Left renal pelvis (tissue), 4 donors: ENCODE results near the gene LCOR. TPM values are rescaled to one million over a fixed set of nuclear protein-coding genes. Genes with fewer than 3 reads are reported as not detected.
"Not testable (repeated sequence)": the region's sequence is repeated elsewhere in the genome, so short reads cannot be mapped to it uniquely, and the experiment has no call there.

Experiments used
- DNase-seq, 4 donors: peaks; one replicate each; pipeline ENCODE4 v3.0.0-alpha.2; 2013; ENCODE audit warnings: low read depth in 4 of 4, low spot score in 3 of 4
- polyA plus RNA-seq, 4 donors: library from polyadenylated mRNA; unstranded; fragments of 120-200 nt; gene quantifications; one replicate each; pipeline ENCODE4 v1.2.1, GENCODE V29; 2013; ENCODE audit not compliant: insufficient read length in 4 of 4

LCOR gene
- polyA plus RNA-seq = 10 to 100 TPM; 13.3 to 30.6 (median 29.9) TPM

DNA sequence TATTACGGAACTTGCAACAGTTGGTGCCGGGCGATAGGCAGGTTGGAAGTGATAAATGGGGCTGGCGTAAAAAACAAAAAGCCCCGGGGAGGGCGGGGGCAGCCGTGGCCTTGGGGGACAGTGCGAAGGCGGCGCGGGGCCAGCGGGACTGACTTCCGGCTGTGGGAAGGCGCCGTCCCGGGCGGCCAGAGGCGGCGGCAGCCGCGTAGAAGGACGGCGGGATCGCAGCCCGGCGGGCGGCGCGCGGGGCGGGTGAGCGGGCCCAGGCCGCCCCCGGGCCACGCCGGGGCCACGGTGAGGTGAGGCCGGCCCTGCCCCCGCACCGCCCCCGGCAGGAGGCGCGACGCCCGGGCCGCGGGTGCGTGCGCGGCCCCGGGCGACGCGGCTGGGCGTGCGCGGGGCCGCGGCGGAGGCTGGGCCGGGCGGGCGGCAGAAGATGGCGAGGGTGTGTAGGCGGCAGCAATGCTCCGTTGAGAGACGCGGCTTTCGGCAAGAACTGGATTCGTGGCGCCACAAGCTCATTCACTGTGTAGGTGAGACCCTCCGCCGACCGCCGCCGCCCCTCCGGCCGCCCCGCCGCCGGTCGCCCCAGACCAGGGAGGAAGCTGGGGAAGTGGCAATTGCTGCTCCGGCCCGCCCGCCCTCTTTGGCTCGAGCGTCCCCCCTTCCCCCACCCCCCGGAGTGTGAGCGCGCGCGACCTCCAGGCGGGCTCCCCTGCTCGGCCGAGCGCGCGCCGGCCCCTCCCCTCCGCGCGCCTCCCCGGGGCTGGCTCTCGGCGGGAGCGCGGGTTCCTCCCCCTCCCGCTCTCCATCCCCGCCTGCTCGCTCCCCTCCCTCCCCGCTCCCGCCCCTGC lies at the start of gene LCOR:
TSS of gene LCOR (plus strand) at position 432 of the 854 bp plus-strand sequence. CDS start 116,760 bp downstream, outside the sequence.
- DNase-seq = peak; percentile 58 to 85 (median 82)

DNA sequence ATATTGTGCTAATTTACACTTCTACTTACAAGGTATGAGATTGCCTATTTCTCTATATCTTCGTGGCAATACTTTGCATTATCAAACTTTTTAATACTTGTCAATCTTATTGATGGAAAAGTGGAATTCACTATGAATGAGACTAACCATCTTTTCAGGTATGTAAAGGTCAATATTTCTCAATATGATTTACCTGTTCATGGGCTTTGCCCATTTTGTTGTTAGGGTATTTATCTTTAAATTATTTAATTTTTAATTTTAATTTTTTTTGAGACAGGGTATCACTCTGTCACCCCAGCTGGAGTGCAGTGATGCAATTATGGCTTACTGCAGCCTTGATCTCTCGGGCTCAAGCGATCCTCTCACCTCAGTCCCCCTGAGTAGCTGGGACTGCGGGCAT lies 47.8 kb upstream of the LCOR start:
- no peak for DNase-seq

- no peak for DNase-seq
These were observed 42.5 kb upstream of the LCOR start for GRCh38 chr10:96789571-96790108.

DNA sequence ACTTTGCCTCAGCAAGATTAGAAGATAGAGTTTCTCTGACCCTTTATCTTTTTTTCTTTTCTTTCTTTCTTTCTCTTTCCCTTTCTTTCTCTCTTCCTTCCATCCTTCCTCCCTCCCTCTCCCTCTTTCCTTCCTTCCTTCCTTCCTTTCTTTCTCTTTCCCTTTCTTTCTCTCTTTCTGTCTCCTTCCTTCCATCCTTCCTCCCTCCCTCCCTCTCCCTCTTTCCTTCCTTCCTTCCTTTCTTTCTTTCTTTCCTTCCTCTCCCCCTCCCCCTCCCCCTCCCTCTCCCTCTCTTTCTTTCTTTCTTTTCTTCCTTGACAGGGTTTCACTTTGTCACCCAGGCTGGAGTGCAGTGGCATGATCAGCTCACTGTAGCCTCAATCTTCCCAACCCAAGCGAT lies 40.2 kb upstream of the LCOR start:
- no peak for DNase-seq

DNA sequence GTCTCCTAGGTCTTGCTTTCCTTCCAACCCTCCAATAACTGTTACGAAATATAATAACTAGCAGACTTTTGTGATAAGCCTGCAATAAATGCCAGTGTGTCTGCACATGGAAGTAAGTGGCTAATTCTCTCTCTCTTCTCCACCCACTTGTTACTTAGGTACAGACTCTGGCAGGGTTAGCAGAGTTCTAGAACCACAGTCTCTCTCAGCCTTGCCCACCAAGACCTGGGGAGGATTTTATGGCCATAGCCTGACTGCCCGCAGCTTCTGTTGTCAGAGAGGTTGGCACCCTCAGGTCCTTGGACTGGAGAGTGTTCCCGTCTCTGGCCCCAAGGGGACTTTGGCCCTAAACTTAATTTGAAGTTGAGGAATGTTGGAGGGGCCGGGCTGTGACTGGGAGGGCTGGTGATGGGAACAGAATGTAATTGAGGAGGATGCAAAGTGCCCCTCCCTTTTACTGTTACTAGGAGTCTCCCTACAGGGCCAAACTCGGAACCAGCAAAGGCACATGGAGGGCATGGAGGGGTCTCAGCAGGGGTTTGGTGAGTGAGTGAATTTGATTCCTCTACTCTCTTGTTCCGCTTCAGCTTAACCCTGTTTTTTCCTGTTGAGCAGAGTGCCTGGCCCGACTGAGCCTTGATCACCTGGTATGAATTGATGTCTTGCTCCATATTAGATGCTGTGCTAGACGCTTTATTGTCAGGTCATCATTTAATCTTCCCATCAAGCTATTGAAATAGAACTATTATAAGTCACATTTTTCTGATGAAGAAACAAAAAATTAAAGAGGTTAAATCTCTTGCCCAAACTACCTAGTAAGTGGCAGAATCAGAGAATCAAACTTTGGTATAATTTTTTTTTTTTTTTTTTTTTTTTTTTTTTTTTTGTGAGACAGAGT lies 37.0 kb upstream of the LCOR start:
- no peak for DNase-seq

- no peak for DNase-seq
These were observed 34.6 kb upstream of the LCOR start for GRCh38 chr10:96797485-96797884.

DNA sequence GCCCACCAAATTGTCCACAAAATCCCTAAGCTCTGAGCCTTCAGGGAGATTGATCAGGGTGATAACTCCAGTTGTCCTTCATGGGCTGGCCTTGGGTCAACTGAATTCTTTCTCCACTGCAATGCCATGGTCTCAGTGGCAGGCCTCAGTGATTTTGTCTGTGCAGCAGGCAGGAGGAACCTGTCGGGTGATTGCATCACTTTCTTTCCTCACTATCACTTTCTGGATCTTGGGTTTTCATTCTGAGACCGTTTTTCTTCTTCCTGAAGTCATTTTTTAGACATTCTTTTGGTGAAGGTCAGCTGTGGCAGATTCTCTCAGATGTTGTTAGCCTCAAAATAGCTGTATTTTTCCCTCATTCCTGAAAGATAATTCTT lies 28.8 kb upstream of the LCOR start:
- DNase-seq = no peak

- DNase-seq = no peak
These were observed 17.8 kb upstream of the LCOR start for GRCh38 chr10:96814264-96814663.

GRCh38 chr10:96818971-96819370 lies 13.1 kb upstream of the LCOR start:
- DNase-seq = not testable (repeated sequence)

GRCh38 chr10:96820765-96821164 lies 11.3 kb upstream of the LCOR start:
- DNase-seq = no peak

GRCh38 chr10:96826438-96826837 lies 5.7 kb upstream of the LCOR start:
- no peak for DNase-seq

DNA sequence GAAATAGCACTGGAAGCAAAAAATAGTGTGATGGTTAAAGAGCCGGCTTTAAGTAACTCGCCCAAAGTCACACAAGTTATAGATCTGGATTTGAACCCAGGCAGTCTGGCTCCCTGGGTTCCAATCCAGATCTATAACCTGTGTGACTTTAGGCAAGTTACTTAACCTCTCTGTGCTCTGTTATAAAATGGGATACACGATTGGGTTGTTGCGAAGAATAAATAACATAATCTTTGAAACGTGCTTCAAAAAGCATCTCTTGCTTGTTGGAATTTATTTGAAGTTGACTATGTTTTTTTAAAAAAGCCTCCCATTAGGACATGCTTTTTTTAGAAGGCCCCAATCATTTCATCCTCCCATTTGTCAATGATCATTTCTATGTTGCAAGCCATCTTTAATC lies 3.5 kb upstream of the LCOR start:
- DNase-seq = no peak

- no peak for DNase-seq
These were observed 2.9 kb upstream of the LCOR start for GRCh38 chr10:96829029-96829773.

- DNase-seq = peak in 2 of 4 donors; percentile 62 to 71
These were observed 1.4 kb upstream of the LCOR start for GRCh38 chr10:96830511-96831199.

DNA sequence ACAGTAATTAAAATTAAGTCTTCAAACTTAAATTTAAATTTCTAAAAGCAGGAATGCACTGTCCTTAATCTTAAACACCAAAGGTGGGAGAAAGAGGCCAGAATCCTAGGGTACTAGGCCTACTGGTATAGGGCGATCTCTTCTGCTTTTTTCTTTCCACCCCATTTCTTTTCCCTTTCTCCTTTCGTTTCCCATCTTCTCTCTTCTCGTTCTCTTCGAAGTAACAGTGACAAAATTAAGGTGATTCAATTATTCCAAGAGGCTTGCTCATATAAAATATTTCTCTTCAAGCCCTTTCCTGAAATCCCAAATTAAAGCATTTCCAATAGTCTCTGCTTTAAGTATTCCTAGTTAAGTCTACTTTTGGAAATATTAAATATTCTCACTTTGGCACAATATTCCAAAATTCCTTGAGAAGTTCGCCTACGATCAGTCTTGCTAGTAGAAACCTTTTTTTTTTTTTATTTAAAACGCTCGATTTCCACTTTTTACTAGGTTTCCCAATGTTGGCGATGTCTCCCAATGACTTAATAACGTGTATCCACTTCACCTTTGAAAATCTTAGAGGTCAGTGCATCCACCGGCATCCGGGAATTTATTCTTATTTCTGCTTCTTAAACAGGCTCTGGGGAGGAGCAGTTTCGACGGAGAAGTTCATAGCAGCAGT lies 765 bp upstream of the LCOR start:
- no peak for DNase-seq

DNA sequence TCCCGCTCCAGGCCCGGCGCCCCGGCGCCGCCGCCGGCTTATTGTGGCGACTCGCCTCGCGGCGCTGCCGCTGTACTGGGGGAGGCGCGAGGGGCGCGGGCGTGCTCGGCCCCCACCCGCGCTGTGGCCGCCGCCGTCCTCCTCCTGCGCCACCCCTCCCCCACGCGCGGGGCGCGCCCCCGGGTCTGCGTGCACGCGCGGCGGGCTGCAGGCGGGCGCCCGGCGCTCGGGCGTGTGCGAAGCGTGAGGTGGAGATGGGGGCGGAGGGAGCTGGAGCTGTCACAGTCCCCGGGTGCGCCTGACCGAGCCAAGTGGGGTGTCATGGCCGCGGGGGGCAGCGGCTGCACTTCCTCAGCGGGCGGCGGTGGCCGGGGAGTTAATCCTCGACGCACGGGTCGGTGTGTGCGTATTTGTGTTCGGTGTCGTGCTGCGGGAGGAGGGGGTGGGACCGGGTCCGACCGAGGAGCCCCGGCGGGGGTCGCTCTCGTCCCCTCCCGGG lies 672 bp downstream of the LCOR start:
- peak in 3 of 4 donors; percentile 74 to 76 (median 76) for DNase-seq

DNA sequence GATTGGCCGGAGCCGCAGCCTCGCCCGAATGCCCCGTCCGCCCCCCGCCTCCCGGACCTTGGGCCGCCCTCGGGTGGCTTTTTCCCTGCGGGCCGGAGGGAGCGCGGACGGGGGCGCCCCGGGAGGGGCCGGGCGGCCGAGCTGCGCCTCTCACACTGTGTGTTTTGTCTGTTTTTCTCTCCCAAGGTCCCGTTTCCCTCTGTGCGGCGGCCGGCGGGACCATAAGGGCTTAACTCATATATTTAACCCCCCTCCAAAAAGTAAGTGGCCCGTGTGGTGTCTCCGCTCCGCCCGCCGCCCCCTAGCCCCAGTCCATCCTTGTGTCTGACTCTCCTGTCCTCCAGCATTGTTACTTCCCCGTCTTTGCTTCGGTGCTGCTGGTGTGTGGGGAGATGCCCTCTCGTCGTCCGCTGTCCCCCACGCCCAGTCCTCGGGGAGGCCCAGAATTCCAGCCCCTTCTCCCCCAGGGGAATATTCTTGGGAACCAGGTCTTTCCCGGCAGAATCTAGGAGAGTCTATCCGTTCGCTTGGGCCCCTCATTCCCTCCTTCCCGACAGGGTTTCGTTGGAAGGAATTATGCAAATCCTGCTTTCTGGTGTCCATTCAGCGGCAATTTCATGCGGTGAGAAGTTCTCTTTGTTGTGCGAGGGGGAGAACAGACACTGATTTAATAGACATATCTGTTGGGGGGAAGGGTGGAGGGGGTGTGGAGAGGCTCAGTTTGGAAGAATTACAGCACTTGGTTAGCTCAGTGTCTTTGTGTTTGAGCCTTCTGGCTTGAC lies 1.3 kb downstream of the LCOR start:
- DNase-seq = peak in 2 of 4 donors; percentile 36 to 37

DNA sequence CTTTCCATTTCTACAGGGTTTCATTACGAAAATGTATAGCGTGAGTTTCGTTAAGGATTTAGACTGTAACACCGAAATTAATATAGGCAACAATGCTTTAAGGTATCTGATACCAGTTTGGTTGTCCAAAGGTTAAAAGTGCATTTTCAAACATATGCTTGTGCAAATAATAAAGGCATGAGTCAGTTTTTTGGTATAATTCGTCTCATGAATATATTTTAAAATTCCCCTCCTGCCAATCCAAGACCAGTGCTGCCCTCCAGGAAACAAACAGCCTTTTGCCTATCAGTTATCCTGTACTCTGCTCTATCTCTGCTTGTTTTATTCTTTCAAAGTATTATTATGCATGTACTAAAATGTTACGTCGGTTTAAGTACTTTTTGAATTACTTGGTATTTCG lies 2.0 kb downstream of the LCOR start:
- no peak for DNase-seq
